HG02885 (cell line): ENCODE data around the gene LDLR.
"Not testable (repeated sequence)": the region's sequence is repeated elsewhere in the genome, so short reads cannot be mapped to it uniquely, and the experiment has no call there.

ENCODE experiments used
- ATAC-seq: cut with Tn5 transposase; IDR thresholded peaks from one replicate; pipeline ENCODE4 v1.9.1; 2021; ENCODE audit warnings: mild to moderate bottlenecking; ENCODE audit not compliant: unreplicated experiment, poor library complexity

Gene LDLR

DNA sequence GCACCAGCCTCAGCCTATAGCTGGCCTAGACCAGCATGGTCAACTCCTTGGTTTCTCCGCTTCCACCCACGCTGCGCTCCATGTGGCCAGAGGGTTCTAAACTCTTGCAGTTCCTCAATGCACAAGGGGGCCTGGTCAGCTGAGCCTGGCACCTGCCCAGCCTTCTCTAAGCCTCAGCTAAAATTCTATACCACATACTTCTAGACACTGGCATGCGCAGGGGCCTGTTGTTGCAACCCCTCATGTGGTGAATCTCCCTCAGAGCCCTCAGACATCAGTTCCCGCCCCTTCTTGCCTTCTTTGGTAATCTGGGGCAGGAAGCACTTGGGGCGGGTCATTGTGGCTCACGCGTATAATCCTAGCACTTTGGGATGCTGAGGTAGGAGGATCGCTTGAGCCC is 19.7 kb upstream of the LDLR start:
- no peak for ATAC-seq

DNA sequence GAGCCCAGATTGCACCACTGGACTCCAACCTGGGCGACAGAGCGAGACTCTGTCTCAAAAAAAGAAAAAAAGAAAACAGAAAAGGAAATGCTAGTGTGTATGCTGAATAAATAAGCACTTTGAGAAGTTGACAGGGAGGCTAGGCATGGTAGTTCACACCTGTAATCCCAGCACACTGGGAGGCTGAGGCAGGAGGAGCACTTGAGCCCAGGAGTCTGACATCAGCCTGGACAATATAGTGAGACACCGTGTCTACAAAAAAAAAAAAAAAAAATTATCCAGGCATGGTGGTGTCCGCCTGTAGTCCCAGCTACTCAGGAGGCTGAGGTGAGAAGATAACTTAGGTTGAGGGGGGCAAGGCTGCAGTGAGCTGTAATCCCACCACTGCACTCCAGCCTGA is 19.1 kb upstream of the LDLR start:
- no peak for ATAC-seq

- no peak for ATAC-seq
Observed at GRCh38 chr19:11073568-11073967, 15.7 kb upstream of the LDLR start.

DNA sequence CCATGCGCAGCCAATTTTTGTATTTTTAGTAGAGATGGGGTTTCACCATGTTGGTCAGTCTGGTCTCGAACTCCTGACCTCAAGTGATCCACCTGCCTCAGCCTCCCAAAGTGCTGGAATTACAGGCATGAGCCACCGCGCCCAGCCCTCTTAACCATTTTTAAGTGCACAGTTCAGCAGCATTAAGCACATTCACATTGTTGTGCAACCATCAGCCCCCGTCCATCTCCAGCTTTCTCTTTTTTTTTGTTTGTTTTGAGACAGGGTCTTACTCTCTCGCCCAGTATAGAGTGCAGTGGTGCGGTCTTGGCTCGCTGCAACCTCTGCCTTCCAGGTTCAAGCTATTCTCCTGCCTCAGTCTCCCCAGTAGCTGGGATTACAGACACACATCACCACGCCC is 12.5 kb upstream of the LDLR start:
- ATAC-seq = not testable (repeated sequence)

- no peak for ATAC-seq
Observed at GRCh38 chr19:11078893-11079292, 10.4 kb upstream of the LDLR start.

DNA sequence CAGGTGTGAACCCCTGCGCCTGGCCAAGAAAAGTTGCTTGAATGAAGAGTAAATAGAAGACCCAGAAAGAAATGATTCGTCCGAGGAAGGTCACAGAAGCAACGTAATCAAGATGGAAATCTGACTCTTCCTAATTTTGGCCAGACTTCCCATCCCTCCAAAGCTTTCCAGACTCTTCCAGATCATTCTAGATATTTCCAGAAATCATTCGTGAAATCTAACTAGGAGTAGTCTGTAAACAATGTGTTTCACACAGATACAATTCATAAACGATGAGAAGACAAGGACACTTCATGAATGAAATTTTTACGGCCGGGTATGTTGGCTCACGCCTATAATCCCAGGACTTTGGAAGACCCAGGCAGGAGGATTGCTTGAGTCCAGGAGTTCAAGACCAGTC is 9.3 kb upstream of the LDLR start:
- no peak for ATAC-seq

DNA sequence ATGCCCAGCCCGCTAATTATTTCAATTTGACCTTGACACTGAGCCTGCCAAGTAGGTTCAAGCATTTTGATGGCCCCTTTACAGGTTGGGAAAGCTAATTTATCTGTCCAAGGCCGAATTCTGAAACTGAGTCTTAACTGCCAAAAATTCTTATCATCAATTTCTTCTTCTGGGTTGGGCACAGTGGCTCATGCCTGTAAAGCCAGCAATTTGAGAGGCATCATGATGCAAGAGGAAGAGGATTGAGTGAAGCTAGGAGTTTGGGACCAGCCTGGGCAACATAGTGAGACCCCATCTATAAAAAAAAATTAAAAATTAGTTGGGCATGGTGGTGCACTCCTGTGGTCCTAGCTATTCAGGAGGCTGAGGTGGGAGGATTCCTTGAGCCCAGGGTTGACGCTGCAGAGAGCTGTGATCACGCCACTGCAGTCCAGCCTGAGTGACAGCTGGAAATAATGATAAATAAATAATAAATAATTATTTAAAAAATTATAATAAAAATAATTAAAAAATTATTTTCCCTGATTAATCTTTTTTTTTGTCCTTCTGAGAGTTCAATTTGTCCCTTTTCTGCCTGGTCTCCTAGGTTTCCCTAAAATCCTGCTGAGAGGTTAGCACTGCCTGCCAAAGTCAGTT is 1.3 kb upstream of the LDLR start:
- no peak for ATAC-seq

DNA sequence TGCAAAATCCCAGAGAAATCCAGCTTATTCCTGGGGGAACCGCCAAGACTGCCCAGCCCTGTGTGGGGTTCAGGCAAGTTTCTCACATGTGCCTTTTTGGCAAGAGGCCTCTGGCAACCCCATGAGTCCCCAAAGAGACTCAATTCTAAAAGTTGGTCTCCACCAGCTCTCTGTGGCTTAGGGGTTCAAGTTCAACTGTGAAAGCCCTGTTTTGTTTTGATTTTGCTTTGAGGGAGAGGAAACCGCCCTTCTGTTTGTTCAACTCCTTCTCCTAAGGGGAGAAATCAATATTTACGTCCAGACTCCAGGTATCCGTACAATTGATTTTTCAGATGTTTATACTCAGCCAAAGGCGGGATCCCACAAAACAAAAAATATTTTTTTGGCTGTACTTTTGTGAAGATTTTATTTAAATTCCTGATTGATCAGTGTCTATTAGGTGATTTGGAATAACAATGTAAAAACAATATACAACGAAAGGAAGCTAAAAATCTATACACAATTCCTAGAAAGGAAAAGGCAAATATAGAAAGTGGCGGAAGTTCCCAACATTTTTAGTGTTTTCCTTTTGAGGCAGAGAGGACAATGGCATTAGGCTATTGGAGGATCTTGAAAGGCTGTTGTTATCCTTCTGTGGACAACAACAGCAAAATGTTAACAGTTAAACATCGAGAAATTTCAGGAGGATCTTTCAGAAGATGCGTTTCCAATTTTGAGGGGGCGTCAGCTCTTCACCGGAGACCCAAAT is 583 bp upstream of the LDLR start:
- ATAC-seq = no peak

DNA sequence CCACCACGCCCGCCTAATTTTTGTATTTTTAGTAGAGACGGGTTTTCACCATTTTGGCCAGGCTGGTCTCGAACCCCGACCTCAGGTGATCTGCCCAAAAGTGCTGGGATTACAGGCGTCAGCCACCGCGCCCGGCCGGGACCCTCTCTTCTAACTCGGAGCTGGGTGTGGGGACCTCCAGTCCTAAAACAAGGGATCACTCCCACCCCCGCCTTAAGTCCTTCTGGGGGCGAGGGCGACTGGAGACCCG is 676 bp downstream of the LDLR start:
- ATAC-seq = not testable (repeated sequence)

DNA sequence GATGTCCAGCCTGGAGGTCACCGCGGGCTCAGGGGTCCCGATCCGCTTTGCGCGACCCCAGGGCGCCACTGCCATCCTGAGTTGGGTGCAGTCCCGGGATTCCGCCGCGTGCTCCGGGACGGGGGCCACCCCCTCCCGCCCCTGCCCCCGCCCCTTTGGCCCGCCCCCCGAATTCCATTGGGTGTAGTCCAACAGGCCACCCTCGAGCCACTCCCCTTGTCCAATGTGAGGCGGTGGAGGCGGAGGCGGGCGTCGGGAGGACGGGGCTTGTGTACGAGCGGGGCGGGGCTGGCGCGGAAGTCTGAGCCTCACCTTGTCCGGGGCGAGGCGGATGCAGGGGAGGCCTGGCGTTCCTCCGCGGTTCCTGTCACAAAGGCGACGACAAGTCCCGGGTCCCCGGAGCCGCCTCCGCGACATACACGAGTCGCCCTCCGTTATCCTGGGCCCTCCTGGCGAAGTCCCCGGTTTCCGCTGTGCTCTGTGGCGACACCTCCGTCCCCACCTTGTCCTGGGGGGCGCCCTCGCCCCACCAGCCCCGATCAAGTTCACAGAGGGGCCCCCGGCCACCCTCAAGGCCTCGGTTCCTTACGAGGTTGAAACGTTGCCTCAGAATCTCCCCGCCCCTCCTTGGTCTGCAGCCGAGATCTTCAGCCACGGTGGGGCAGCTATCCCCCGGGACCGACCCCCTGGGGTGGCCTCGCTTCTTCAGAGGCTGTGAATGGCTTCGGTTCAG is 1.2 kb downstream of the LDLR start:
- ATAC-seq = peak; percentile 87

DNA sequence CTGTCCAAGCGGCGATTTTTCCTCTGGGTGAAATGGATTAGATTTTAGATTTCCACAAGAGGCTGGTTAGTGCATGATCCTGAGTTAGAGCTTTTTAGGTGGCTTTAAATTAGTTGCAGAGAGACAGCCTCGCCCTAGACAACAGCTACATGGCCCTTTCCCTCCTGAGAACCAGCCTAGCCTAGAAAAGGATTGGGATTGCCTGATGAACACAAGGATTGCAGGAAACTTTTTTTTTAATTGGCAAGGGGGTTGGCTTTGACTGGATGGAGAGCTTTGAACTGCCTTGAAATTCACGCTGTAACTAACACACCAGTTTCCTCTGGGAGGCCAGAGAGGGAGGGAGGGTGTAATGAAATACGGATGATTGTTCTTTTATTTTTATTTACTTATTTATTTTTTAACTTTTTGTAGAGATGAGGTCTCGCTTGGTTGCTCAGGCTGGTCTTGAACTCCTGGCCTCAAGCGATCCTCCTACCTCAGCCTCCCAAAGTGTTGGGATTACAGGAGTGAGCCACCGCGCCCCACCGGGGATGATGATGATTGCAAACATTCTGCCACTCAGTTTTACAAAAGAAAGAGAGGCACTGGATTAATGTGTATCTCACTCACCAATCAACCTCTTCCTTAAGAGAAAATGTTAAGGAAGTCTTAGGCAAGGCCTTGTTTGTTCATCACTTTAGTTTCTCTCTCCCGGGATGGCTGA is 1.9 kb downstream of the LDLR start:
- no peak for ATAC-seq

DNA sequence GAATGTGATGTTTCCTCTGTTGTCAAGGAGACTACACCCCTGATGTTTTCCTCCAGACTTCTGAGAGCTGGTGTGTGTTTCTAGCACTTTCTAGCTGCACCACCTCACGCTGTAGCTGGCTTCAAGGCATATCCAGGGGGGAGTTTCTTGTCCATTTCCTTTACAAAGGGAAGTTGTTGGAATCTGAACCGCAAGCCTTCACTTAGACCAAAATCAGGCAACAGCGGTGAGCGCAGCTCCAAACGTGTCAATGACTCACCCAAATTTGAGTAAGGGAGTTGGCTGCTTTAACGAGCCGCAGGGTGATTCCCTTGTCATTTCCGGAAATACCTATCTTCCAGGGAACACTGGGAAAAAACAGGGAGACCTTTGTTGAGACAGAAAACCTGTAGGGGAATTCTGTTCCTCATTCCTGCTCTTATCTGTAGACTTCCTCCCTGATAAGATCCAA is 2.5 kb downstream of the LDLR start:
- no peak for ATAC-seq

DNA sequence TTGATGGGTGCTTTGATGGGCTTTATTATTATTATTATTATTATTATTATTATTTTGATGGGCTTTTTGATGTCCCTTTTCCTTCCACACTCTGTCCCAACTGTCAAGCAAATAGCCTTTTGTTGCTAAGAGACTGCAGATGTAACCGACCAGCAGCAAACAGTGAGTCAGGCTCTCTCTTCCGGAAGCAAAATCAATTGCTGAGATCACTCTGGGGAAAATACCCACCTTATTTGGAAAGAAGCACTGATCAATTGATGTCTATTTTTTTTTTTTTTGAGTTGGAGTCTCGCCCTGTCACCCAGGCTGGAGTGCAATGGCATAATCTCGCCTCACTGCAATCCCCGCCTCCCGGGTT is 2.9 kb downstream of the LDLR start:
- no peak for ATAC-seq

DNA sequence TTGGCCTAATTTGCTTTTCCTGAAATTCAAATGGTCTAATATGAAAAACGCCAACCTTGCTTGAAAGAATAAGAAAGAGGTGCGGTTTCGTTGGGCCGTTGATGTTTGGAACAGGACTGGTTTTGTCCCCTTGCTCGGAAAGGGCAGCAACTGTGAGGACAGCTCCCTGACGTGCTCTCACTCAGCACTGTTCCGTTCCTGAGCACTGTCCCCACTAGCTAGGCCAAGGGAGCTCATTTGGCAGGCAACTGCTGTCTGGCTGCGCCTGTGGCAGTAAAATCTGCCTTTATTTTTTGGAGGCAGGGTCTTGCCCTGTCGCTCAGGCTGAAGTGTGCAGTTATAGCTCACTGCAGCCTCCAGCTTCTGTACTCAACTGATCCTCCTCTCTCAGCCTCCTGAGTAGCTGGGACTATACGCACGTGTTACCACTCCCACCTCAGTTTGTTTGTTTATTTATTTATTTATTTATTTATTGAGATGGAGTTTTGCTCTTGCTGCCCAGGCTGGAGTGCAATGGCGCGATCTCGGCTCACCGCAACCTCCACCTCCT is 4.5 kb downstream of the LDLR start:
- no peak for ATAC-seq

GRCh38 chr19:11094520-11094894 is 5.2 kb downstream of the LDLR start:
- ATAC-seq = no peak

GRCh38 chr19:11096210-11096841 is 7.1 kb downstream of the LDLR start:
- ATAC-seq = peak; percentile 39

GRCh38 chr19:11097367-11097766 is 8.1 kb downstream of the LDLR start:
- ATAC-seq = not testable (repeated sequence)

DNA sequence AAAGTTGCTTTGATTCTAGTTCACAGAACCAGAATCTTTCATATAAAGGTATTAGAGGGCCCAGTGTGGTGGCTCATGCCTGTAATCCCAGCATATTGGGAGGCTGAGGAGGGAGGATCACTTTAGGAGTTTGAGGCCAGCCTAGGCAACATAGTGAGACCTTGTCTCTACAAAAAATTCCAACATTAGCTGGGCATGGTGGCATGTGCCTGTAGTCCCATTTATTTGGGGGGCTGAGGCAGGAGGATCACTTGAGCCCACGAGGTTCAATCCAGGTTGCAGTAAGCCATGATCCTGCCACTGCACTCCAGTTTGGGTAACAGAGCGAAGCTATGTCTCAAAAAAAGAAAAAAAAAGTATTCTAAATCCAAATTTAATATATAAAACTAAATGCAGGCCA is 9.1 kb downstream of the LDLR start:
- no peak for ATAC-seq

GRCh38 chr19:11098861-11099260 is 9.6 kb downstream of the LDLR start:
- ATAC-seq = no peak

DNA sequence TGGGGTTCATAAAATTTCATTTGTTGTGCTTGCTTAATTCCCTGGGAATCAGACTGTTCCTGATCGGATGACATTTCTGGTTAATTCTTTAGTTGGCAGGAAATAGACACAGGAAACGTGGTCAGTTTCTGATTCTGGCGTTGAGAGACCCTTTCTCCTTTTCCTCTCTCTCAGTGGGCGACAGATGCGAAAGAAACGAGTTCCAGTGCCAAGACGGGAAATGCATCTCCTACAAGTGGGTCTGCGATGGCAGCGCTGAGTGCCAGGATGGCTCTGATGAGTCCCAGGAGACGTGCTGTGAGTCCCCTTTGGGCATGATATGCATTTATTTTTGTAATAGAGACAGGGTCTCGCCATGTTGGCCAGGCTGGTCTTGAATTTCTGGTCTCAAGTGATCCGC is 10.8 kb downstream of the LDLR start:
- no peak for ATAC-seq

- no peak for ATAC-seq
Observed at GRCh38 chr19:11101057-11101456, 11.8 kb downstream of the LDLR start.
